Measurements from ENCODE around the gene GOLGA6L26. TPM values are rescaled to one million over a fixed set of nuclear protein-coding genes. Genes with fewer than 3 reads are reported as not detected.
"Not testable (repeated sequence)": the region's sequence is repeated elsewhere in the genome, so short reads cannot be mapped to it uniquely, and the experiment has no call there.

Gene GOLGA6L26
- total and polyA plus RNA-seq, 5 donors = not detected

GRCh38 chr15:23362622-23363021 lies 28.6 kb upstream of the GOLGA6L26 start:
- 85% methylated on average over 2 of the region's 5 CpGs for WGBS
- peak in 2 of 3 donors; percentile 6 to 14 for DNase-seq
- H3K4me3 ChIP-seq (ENCODE audit: low read length); H3K9me3 ChIP-seq (ENCODE audit: control insufficient read depth, low read length); intact Hi-C loops (cut with DNase I); H3K4me1 ChIP-seq (ENCODE audit: control insufficient read depth, insufficient read depth, low read length); ATAC-seq; H3K27ac ChIP-seq (ENCODE audit: low read length); H3K27me3 ChIP-seq (ENCODE audit: control insufficient read depth, insufficient read depth): not testable (repeated sequence)

- H3K27ac ChIP-seq (ENCODE audit: low read length); ATAC-seq; H3K4me1 ChIP-seq (ENCODE audit: control insufficient read depth, insufficient read depth, low read length); DNase-seq; H3K27me3 ChIP-seq (ENCODE audit: control insufficient read depth, insufficient read depth); H3K4me3 ChIP-seq (ENCODE audit: low read length); intact Hi-C loops (cut with DNase I); H3K9me3 ChIP-seq (ENCODE audit: control insufficient read depth, low read length): not testable (repeated sequence)
- no CpG with 5 or more reads among the region's 8 CpGs for WGBS
Measured at GRCh38 chr15:23354448-23354847, 20.5 kb upstream of the GOLGA6L26 start, which contains the start of gene GOLGA8S. Gene GOLGA8S (plus strand): TSS chr15:23354748. CDS start chr15:23354810, 62 bp downstream.

- H3K4me1 ChIP-seq (ENCODE audit: control insufficient read depth, insufficient read depth, low read length); H3K27me3 ChIP-seq (ENCODE audit: control insufficient read depth, insufficient read depth); H3K4me3 ChIP-seq (ENCODE audit: low read length); H3K27ac ChIP-seq (ENCODE audit: low read length); intact Hi-C loops (cut with DNase I); H3K9me3 ChIP-seq (ENCODE audit: control insufficient read depth, low read length); ATAC-seq: not testable (repeated sequence)
- DNase-seq = peak in 1 of 3 donors; percentile 22
- WGBS = 90% methylated on average over 13 of the region's 13 CpGs
Measured at GRCh38 chr15:23311233-23311632, 22.8 kb downstream of the GOLGA6L26 start.

- intact Hi-C loops (cut with DNase I); ATAC-seq; H3K4me1 ChIP-seq (ENCODE audit: control insufficient read depth, insufficient read depth, low read length); H3K9me3 ChIP-seq (ENCODE audit: control insufficient read depth, low read length); H3K27me3 ChIP-seq (ENCODE audit: control insufficient read depth, insufficient read depth); H3K27ac ChIP-seq (ENCODE audit: low read length); DNase-seq; H3K4me3 ChIP-seq (ENCODE audit: low read length): not testable (repeated sequence)
- WGBS = 95% methylated on average over 7 of the region's 7 CpGs
Measured at GRCh38 chr15:23305921-23306320, 28.1 kb downstream of the GOLGA6L26 start.

GRCh38 chr15:23304805-23305204 lies 29.2 kb downstream of the GOLGA6L26 start:
- H3K4me3 ChIP-seq (ENCODE audit: low read length) = peak overlapping the region; percentile 90
- H3K4me1 ChIP-seq (ENCODE audit: control insufficient read depth, insufficient read depth, low read length); ATAC-seq; H3K27me3 ChIP-seq (ENCODE audit: control insufficient read depth, insufficient read depth); DNase-seq; intact Hi-C loops (cut with DNase I); H3K9me3 ChIP-seq (ENCODE audit: control insufficient read depth, low read length); H3K27ac ChIP-seq (ENCODE audit: low read length): not testable (repeated sequence)
- 62% methylated on average over 4 of the region's 4 CpGs for WGBS

GRCh38 chr15:23304267-23304666 lies 29.7 kb downstream of the GOLGA6L26 start:
- Histone ChIP-seq H3K4me3 (ENCODE audit: low read length) (peak overlapping the region; percentile 90), H3K27ac (ENCODE audit: low read length) (peak overlapping the region; percentile 36)
- H3K27me3 ChIP-seq (ENCODE audit: control insufficient read depth, insufficient read depth); DNase-seq; intact Hi-C loops (cut with DNase I); H3K4me1 ChIP-seq (ENCODE audit: control insufficient read depth, insufficient read depth, low read length); ATAC-seq; H3K9me3 ChIP-seq (ENCODE audit: control insufficient read depth, low read length): not testable (repeated sequence)
- WGBS = 5% methylated on average over 7 of the region's 7 CpGs

- under 1% methylated on average over 39 of the region's 55 CpGs for WGBS
- not testable (repeated sequence) for ATAC-seq
- peak; percentile 38 to 74 (median 70) for DNase-seq
Measured at GRCh38 chr15:23303654-23304053, 30.3 kb downstream of the GOLGA6L26 start.

GRCh38 chr15:23303246-23303645 lies 30.8 kb downstream of the GOLGA6L26 start:
- WGBS = no CpG with 5 or more reads among the region's 33 CpGs
- H3K4me1 ChIP-seq (ENCODE audit: control insufficient read depth, insufficient read depth, low read length); H3K27ac ChIP-seq (ENCODE audit: low read length); DNase-seq; H3K4me3 ChIP-seq (ENCODE audit: low read length); ATAC-seq; intact Hi-C loops (cut with DNase I); H3K27me3 ChIP-seq (ENCODE audit: control insufficient read depth, insufficient read depth); H3K9me3 ChIP-seq (ENCODE audit: control insufficient read depth, low read length): not testable (repeated sequence)

More at GRCh38 chr15:23303654-23304053, 30.3 kb downstream of the GOLGA6L26 start:
- H3K4me1 ChIP-seq (ENCODE audit: control insufficient read depth, insufficient read depth, low read length); H3K27me3 ChIP-seq (ENCODE audit: control insufficient read depth, insufficient read depth); H3K9me3 ChIP-seq (ENCODE audit: control insufficient read depth, low read length); intact Hi-C loops (cut with DNase I): not testable (repeated sequence)
- peak overlapping the region; percentile 90 for H3K4me3 ChIP-seq (ENCODE audit: low read length)
- peak overlapping the region; percentile 36 for H3K27ac ChIP-seq (ENCODE audit: low read length)

Other genes with a start within 250 kb of the GOLGA6L26 start
- gene GOLGA6L1, start 197.4 kb downstream of the GOLGA6L26 start, total RNA-seq = not detected
- gene GOLGA6L1, start 197.4 kb downstream of the GOLGA6L26 start, polyA plus RNA-seq = not detected
- gene GOLGA8S, start 20.6 kb upstream of the GOLGA6L26 start, total RNA-seq = under 1 TPM; 0.53 to 0.86 (median 0.78) TPM
- 0.36 TPM for gene GOLGA8S, start 20.6 kb upstream of the GOLGA6L26 start, polyA plus RNA-seq
- gene GOLGA6L2, start 113.0 kb upstream of the GOLGA6L26 start, total RNA-seq = not detected
- gene GOLGA6L2, start 113.0 kb upstream of the GOLGA6L26 start, polyA plus RNA-seq = not detected
- 1 to 10 TPM in 2 of 4 donors, under 1 TPM in 1, not detected in 1; 0.51 to 1.5 (median 1.1) TPM for gene MKRN3, start 231.5 kb upstream of the GOLGA6L26 start, total RNA-seq
- gene MKRN3, start 231.5 kb upstream of the GOLGA6L26 start, polyA plus RNA-seq = 0.23 TPM

Measured in right cardiac atrium (tissue), 5 donors.